K562 (cell line): ENCODE measurements around the gene CMTR1. TPM values are rescaled to one million over a fixed set of nuclear protein-coding genes. Genes with fewer than 3 reads are reported as not detected.

Source experiments
- BHLHE40 ChIP-seq: IDR thresholded peaks from 2 replicates; pipeline ENCODE4 v1.6.1; 2011; ENCODE audit warnings: low read length, improper control_type of control experiment
- E2F4 ChIP-seq: sonication (generic); formaldehyde crosslinking; IDR thresholded peaks from 2 replicates; pipeline ENCODE4 v1.8.0; 2022; ENCODE audit warnings: mild to moderate bottlenecking, low read depth, missing genetic modification reagents
- ID3 ChIP-seq, 2 experiments: fragments of 250-450 bp in 1 of 2; fragments of 450-650 bp in 1 of 2; sonication (Bioruptor Pico) in 1 of 2; IDR thresholded peaks; 2 replicates each; pipeline versions ENCODE4 v1.6.1 to v1.8.0; 2016 to 2021; ENCODE audit warnings: mild to moderate bottlenecking in 2 of 2, moderate library complexity in 2 of 2, missing compliant biosample characterization in 1 of 2, missing genetic modification characterization in 1 of 2
- ILF3 ChIP-seq: fragments of 450-650 bp; IDR thresholded peaks from 2 replicates; pipeline ENCODE4 v1.6.1; 2018; ENCODE audit warnings: antibody characterized with exemption, mild to moderate bottlenecking, moderate library complexity, borderline replicate concordance
- IRF1 ChIP-seq: sonication (generic); formaldehyde crosslinking; IDR thresholded peaks from 2 replicates; pipeline ENCODE4 v1.8.0; 2022; ENCODE audit warnings: missing genetic modification reagents, mild to moderate bottlenecking, borderline replicate concordance
- MCM7 ChIP-seq, 2 experiments: fragments of 450-650 bp; IDR thresholded peaks; 2 replicates each; pipeline ENCODE4 v1.6.1; 2016 to 2018
- MXI1 ChIP-seq: IDR thresholded peaks from 2 replicates; pipeline ENCODE4 v1.6.1; 2011; ENCODE audit warnings: low read depth, mild to moderate bottlenecking, improper control_type of control experiment, low read length
- PHF20 ChIP-seq: fragments of 450-650 bp; IDR thresholded peaks from 2 replicates; pipeline ENCODE4 v1.6.1; 2018; ENCODE audit not compliant: partially characterized antibody
- PHTF2 ChIP-seq: fragments of 250-450 bp; sonication (Bioruptor Pico); IDR thresholded peaks from 2 replicates; pipeline ENCODE4 v1.5.0; 2021; ENCODE audit warnings: mild to moderate bottlenecking
- PKNOX1 ChIP-seq: fragments of 450-650 bp; IDR thresholded peaks from 2 replicates; pipeline ENCODE4 v1.6.1; 2016
- POU5F1 ChIP-seq: fragments of 150-350 bp; IDR thresholded peaks from 2 replicates; pipeline ENCODE4 v1.6.1; 2014; ENCODE audit warnings: borderline replicate concordance, low read length, low read depth, mild to moderate bottlenecking; ENCODE audit not compliant: partially characterized antibody
- PURB ChIP-seq: sonication (generic); formaldehyde crosslinking; IDR thresholded peaks from 2 replicates; pipeline ENCODE4 v1.9.0; 2021; ENCODE audit warnings: low read depth, mild to moderate bottlenecking, missing genetic modification reagents
- SAFB2 ChIP-seq: fragments of 200-400 bp; formaldehyde crosslinking; IDR thresholded peaks from 2 replicates; pipeline ENCODE4 v1.6.1; 2018; ENCODE audit warnings: borderline replicate concordance, low read length, low read depth, moderate library complexity; ENCODE audit not compliant: severe bottlenecking
- SRF ChIP-seq, 2 experiments: fragments of 250-450, 450-650 bp in 1 of 2; sonication (Bioruptor Pico) in 1 of 2; sonication (generic) in 1 of 2; formaldehyde crosslinking; IDR thresholded peaks; 2 replicates each; pipeline versions ENCODE4 v1.5.0 to v1.5.1; 2020 to 2022; ENCODE audit warnings: mild to moderate bottlenecking in 1 of 2, missing genetic modification reagents in 1 of 2
- U2AF1 ChIP-seq: fragments of 200-400 bp; formaldehyde crosslinking; optimal IDR thresholded peaks from 2 replicates; pipeline ENCODE3; 2017; ENCODE audit warnings: mild to moderate bottlenecking, low read depth, low read length, moderate library complexity
- ZBTB1 ChIP-seq: sonication (generic); formaldehyde crosslinking; IDR thresholded peaks from 2 replicates; pipeline ENCODE4 v1.8.1; 2023; ENCODE audit warnings: missing genetic modification reagents, low read depth, mild to moderate bottlenecking, borderline replicate concordance
- ZBTB2 ChIP-seq: fragments of 450-650 bp; IDR thresholded peaks from 2 replicates; pipeline ENCODE4 v1.6.1; 2016; ENCODE audit warnings: antibody characterized with exemption
- ZFX ChIP-seq: sonication (generic); formaldehyde crosslinking; IDR thresholded peaks from 2 replicates; pipeline ENCODE4 v1.8.0; 2022; ENCODE audit warnings: mild to moderate bottlenecking, missing genetic modification reagents, moderate library complexity
- ZNF583 ChIP-seq: fragments of 250-450 bp; sonication (Bioruptor Pico); IDR thresholded peaks from 2 replicates; pipeline ENCODE4 v1.4.0; 2020
- ZSCAN29 ChIP-seq: fragments of 450-650 bp; IDR thresholded peaks from 2 replicates; pipeline ENCODE4 v1.6.1; 2017
- ZZZ3 ChIP-seq: fragments of 450-650 bp; IDR thresholded peaks from 2 replicates; pipeline ENCODE4 v1.6.1; 2016; ENCODE audit warnings: antibody characterized with exemption, mild to moderate bottlenecking, moderate library complexity
- polyA plus RNA-seq, 8 experiments: library from polyadenylated mRNA; depleted of rRNA in 4 of 8; stranded (reverse) in 5 of 8; unstranded in 3 of 8; fragments of >200 nt; fragmentation: Nextera tagmentation in 2 of 8; fragmentation: Illumina TruSeq in 1 of 8; extraction: Ambion mirVana in 2 of 8; extraction: Trizol in 1 of 8; gene quantifications; 2 replicates each; pipeline versions ENCODE4 v1.2.1 to v1.2.3, GENCODE V29; 2011 to 2014; ENCODE audit warnings: inconsistent platforms in 1 of 8, missing spikeins in 1 of 8
- total RNA-seq, 7 experiments: library from RNA; depleted of rRNA in 6 of 7; stranded (reverse); fragments of >200 nt in 6 of 7; fragmentation: Illumina TruSeq in 2 of 7; extraction: Trizol in 2 of 7; gene quantifications; 2 replicates each; pipeline versions ENCODE4 v1.2.1 to v1.2.3, GENCODE V29; 2011 to 2021; ENCODE audit warnings: low replicate concordance in 1 of 7

The CMTR1 gene
- total and polyA plus RNA-seq, 9 of the 15 experiments (the other 6 are each of a cell fraction or from before 2014, with no cell fraction given), result 2.9 to 63.5 (median 49.5) TPM

GRCh38 chr6:37499433-37500293 is 66.6 kb downstream of the CMTR1 start, which contains the start of gene CCDC167 (continued):
- no peak for TF ChIP-seq ZBTB1 (CRISPR knock-in tag)
- TF ChIP-seq BHLHE40, result 0 out of 2 replicates have a peak, but pooled peaks have one; percentile 10
- peak; percentile 53; the same call in 1 of the 2 replicates for TF ChIP-seq ZFX (CRISPR knock-in tag)
- peak; percentile 79 for TF ChIP-seq PHF20
- peak; percentile 95 for TF ChIP-seq ZBTB2
- TF ChIP-seq MXI1, result 0 out of 2 replicates have a peak, but pooled peaks have one; percentile 20
- TF ChIP-seq SAFB2, result no peak
- TF ChIP-seq PHTF2 (CRISPR knock-in tag), result no peak
- peak; percentile 33; the same call in 1 of the 2 replicates for TF ChIP-seq ZZZ3
- no peak for TF ChIP-seq ILF3
- no peak for TF ChIP-seq U2AF1
- no peak for TF ChIP-seq ID3 (CRISPR knock-in tag; IDR thresholded peaks at IDR 0.05)
- 0 out of 2 replicates have a peak, but pooled peaks have one; percentile 63 for TF ChIP-seq ID3 (tag; IDR thresholded peaks at IDR 0.05)
- TF ChIP-seq E2F4 (CRISPR knock-in tag), result no peak
- no peak for TF ChIP-seq ZNF583 (CRISPR knock-in tag)
- no peak for TF ChIP-seq ZSCAN29
- peak; percentile 75 for TF ChIP-seq PKNOX1
- no peak for TF ChIP-seq PURB (CRISPR knock-in tag)
- peak in 1 of 2 experiments; percentile 33; a peak in 1 of 4 replicates for TF ChIP-seq SRF (CRISPR knock-in tag; IDR thresholded peaks at IDR 0.05)
- TF ChIP-seq POU5F1, result peak; percentile 16
- TF ChIP-seq IRF1 (CRISPR knock-in tag), result no peak
- no peak for TF ChIP-seq MCM7 (IDR thresholded peaks at IDR 0.05)
